WTC11 (cell line): ENCODE measurements around the gene ENTPD8. TPM values are rescaled to one million over a fixed set of nuclear protein-coding genes. Genes with fewer than 3 reads are reported as not detected.

Experiments used
- ATAC-seq: fragments of 200-7000 bp; cut with Tn5 transposase; 2 replicates; pipeline ENCODE4 v1.10.0; 2021; ENCODE audit warnings: mild to moderate bottlenecking, moderate library complexity
- CTCF ChIA-PET: fragments of 300-600 bp; sonication (Branson Sonifier 250); formaldehyde crosslinking; loops from one replicate; lab custom pipeline; 2021; ENCODE audit warnings: antibody characterized with exemption; lab: Charles Lee
- POLR2A ChIA-PET: fragments of 350-600 bp; sonication (Branson Sonifier 250); formaldehyde crosslinking; loops from one replicate; lab custom pipeline; 2021; ENCODE audit warnings: antibody characterized with exemption; lab: Charles Lee
- DNase-seq: peaks from one replicate; pipeline ENCODE4 v3.0.0; 2021; ENCODE audit warnings: low spot score
- H3K27ac Mint-ChIP-seq: 2 replicates; pipeline ENCODE4 v1.8.0; 2021; ENCODE audit warnings: mixed read lengths
- H3K27me3 Mint-ChIP-seq: 2 replicates; pipeline ENCODE4 v1.8.0; 2021; ENCODE audit warnings: low read depth, mild to moderate bottlenecking, moderate library complexity, mixed read lengths
- H3K36me3 Mint-ChIP-seq: 2 replicates; pipeline ENCODE4 v1.8.0; 2021; ENCODE audit warnings: mixed read lengths
- H3K4me1 Mint-ChIP-seq: 2 replicates; pipeline ENCODE4 v1.8.0; 2022; ENCODE audit warnings: mixed read lengths
- H3K4me3 Mint-ChIP-seq: 2 replicates; pipeline ENCODE4 v1.8.0; 2021; ENCODE audit warnings: mild to moderate bottlenecking, moderate library complexity, mixed read lengths
- H3K9me3 Mint-ChIP-seq: 2 replicates; pipeline ENCODE4 v1.8.0; 2021; ENCODE audit warnings: mixed read lengths
- CREB1 ChIP-seq: sonication (generic); formaldehyde crosslinking; IDR thresholded peaks from 2 replicates; pipeline ENCODE4 v1.8.0; 2023; ENCODE audit warnings: mild to moderate bottlenecking, missing genetic modification reagents
- CREM ChIP-seq: sonication (generic); formaldehyde crosslinking; IDR thresholded peaks from 2 replicates; pipeline ENCODE4 v1.8.1; 2022; ENCODE audit warnings: mild to moderate bottlenecking, missing genetic modification reagents, moderate library complexity
- ESRRA ChIP-seq: sonication (generic); formaldehyde crosslinking; IDR thresholded peaks from 2 replicates; pipeline ENCODE4 v1.8.1; 2022; ENCODE audit warnings: mild to moderate bottlenecking, missing genetic modification reagents, borderline replicate concordance
- FOXP1 ChIP-seq: sonication (generic); formaldehyde crosslinking; IDR thresholded peaks from 2 replicates; pipeline ENCODE4 v1.8.0; 2022; ENCODE audit warnings: missing genetic modification reagents, mild to moderate bottlenecking, moderate library complexity, borderline replicate concordance
- HMGA2 ChIP-seq: fragments of 250-450 bp; sonication (Bioruptor Pico); IDR thresholded peaks from 2 replicates; pipeline ENCODE4 v1.4.0; 2021; ENCODE audit warnings: mild to moderate bottlenecking, moderate library complexity
- NFYB ChIP-seq: sonication (generic); formaldehyde crosslinking; conservative IDR thresholded peaks from 2 replicates; pipeline ENCODE4 v1.8.0; 2022; ENCODE audit warnings: low read depth, missing genetic modification reagents
- NR3C1 ChIP-seq: sonication (generic); formaldehyde crosslinking; conservative IDR thresholded peaks from 2 replicates; pipeline ENCODE4 v1.8.1; 2023; ENCODE audit warnings: low read depth, mild to moderate bottlenecking, missing genetic modification reagents
- SOX15 ChIP-seq: fragments of 250-450 bp; sonication (Bioruptor Pico); IDR thresholded peaks from 2 replicates; pipeline ENCODE4 v1.9.0; 2021; ENCODE audit warnings: mild to moderate bottlenecking
- ZNF121 ChIP-seq: sonication (generic); formaldehyde crosslinking; IDR thresholded peaks from 2 replicates; pipeline ENCODE4 v1.8.0; 2023; ENCODE audit warnings: missing genetic modification reagents
- ZNF416 ChIP-seq: fragments of 250-450 bp; sonication (Bioruptor Pico); IDR thresholded peaks from 2 replicates; pipeline ENCODE4 v1.9.0; 2021; ENCODE audit warnings: mild to moderate bottlenecking, inconsistent platforms
- total RNA-seq: library from RNA; stranded (reverse); gene quantifications from 3 replicates; pipeline ENCODE4 v1.2.3, GENCODE V29; 2021
- TF ChIP-seq, protein P1 (sequence below): sonication (generic); formaldehyde crosslinking; IDR thresholded peaks from 2 replicates; pipeline ENCODE4 v1.8.0; 2022; ENCODE audit warnings: mild to moderate bottlenecking, missing genetic modification reagents
- TF ChIP-seq, protein P2 (sequence below): sonication (generic); formaldehyde crosslinking; IDR thresholded peaks from 2 replicates; pipeline ENCODE4 v1.8.0; 2022; ENCODE audit warnings: mild to moderate bottlenecking, missing genetic modification reagents
- TF ChIP-seq, protein P3 (sequence below): sonication (generic); formaldehyde crosslinking; IDR thresholded peaks from 2 replicates; pipeline ENCODE4 v1.8.1; 2023; ENCODE audit warnings: mild to moderate bottlenecking, missing genetic modification reagents
- TF ChIP-seq, protein P4 (sequence below): sonication (generic); formaldehyde crosslinking; IDR thresholded peaks from 2 replicates; pipeline ENCODE4 v1.8.0; 2022; ENCODE audit warnings: mild to moderate bottlenecking, missing genetic modification reagents
- TF ChIP-seq, protein P5 (sequence below): sonication (generic); formaldehyde crosslinking; IDR thresholded peaks from 2 replicates; pipeline ENCODE4 v1.8.1; 2023; ENCODE audit warnings: mild to moderate bottlenecking, missing genetic modification reagents, moderate library complexity
- TF ChIP-seq, protein P6 (sequence below): sonication (generic); formaldehyde crosslinking; IDR thresholded peaks from 2 replicates; pipeline ENCODE4 v1.8.1; 2023; ENCODE audit warnings: mild to moderate bottlenecking, missing genetic modification reagents, moderate library complexity
- TF ChIP-seq, protein P7 (sequence below): sonication (generic); formaldehyde crosslinking; IDR thresholded peaks from 2 replicates; pipeline ENCODE4 v1.8.1; 2023; ENCODE audit warnings: mild to moderate bottlenecking, missing genetic modification reagents, borderline replicate concordance

ENTPD8 gene
- total RNA-seq, 1 experiment from 2014 or later: 2.3 TPM

DNA sequence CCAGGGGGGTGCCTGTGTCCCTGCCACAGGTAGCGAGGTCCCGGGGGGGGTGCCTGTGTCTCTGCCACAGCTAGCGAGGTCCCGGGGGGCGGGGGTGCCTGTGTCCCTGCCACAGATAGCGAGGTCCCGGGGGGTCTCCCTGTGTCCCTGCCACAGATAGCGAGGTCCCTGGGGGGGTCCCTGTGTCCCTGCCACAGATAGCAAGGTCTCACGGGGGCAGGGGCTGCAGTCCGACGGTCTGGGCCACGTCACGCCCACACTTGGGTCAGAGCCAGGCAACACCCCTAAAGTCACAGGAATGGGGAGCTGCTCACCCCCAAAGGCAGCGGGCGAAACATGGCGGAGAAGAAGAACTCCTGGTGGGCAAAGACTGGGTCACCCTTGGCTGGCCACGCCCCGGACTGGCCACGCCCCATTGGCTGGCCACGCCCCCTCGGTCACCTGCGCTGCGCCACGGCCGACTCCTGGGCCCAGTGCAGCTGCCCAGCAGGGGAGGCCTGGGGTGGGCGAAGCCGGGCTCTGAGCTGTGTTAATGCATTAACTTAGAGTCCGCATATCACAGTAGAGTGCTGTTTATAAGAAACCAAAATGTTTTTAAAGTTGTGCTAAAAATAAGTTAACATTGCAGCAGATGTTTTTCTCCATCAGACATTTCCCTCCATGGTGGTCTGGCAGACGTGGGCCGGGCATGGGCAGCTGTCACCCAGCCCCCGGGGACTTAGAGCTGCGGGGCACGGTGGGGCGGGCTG lies 11.0 kb downstream of the ENTPD8 start:
- Mint-ChIP-seq H3K4me3 (no peak overlapping the region), H3K4me1 (no peaks in the 10 kb centered on the region)
- CTCF ChIA-PET: interaction anchor here (0.7 kb wide), 1 partner anchor 273 kb away, joined by 3 read pairs; no protein-coding TSS in a partner anchor
- peak; percentile 72 for DNase-seq
- TF ChIP-seq ZNF416 (CRISPR knock-in tag) (no peak), CREM (CRISPR knock-in tag) (no peak), CREB1 (CRISPR knock-in tag) (no peak), NFYB (CRISPR knock-in tag) (no peak), HMGA2 (CRISPR knock-in tag) (no peak)
- TF ChIP-seq, protein P1, sequence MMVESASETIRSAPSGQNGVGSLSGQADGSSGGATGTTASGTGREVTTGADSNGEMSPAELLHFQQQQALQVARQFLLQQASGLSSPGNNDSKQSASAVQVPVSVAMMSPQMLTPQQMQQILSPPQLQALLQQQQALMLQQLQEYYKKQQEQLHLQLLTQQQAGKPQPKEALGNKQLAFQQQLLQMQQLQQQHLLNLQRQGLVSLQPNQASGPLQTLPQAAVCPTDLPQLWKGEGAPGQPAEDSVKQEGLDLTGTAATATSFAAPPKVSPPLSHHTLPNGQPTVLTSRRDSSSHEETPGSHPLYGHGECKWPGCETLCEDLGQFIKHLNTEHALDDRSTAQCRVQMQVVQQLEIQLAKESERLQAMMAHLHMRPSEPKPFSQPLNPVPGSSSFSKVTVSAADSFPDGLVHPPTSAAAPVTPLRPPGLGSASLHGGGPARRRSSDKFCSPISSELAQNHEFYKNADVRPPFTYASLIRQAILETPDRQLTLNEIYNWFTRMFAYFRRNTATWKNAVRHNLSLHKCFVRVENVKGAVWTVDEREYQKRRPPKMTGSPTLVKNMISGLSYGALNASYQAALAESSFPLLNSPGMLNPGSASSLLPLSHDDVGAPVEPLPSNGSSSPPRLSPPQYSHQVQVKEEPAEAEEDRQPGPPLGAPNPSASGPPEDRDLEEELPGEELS (CRISPR knock-in tag): no peak
- TF ChIP-seq, all 79 proteins: peak for 0
- Mint-ChIP-seq H3K36me3 (no peaks in the 10 kb centered on the region), H3K27me3 (no peaks in the 10 kb centered on the region), H3K27ac (no peak overlapping the region), H3K9me3 (no peaks in the 10 kb centered on the region)
- ATAC-seq: peak; percentile 69
- POLR2A ChIA-PET: interaction anchor here (0.6 kb wide), 1 partner anchor 32 kb away, joined by 5 read pairs; no protein-coding TSS in a partner anchor

DNA sequence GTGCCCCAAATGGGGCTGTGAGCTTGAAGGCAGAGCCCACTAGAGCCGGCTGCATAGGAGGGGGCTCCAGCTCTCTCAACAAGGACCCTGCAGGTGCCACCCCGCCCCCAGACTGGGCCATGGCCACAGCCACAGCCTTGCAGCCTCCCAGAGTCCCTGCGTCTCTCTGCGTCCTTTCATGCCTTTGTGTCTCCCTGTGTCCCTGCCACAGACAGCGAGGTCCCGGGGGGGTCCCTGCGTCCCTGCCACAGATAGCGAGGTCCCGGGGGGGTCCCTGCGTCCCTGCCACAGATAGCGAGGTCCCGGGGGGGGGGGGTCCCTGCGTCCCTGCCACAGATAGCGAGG lies 11.6 kb downstream of the ENTPD8 start:
- Mint-ChIP-seq H3K4me3 (no peak overlapping the region), H3K4me1 (no peaks in the 10 kb centered on the region), H3K9me3 (no peaks in the 10 kb centered on the region), H3K36me3 (no peaks in the 10 kb centered on the region), H3K27ac (no peak overlapping the region)
- DNase-seq (no peak), ATAC-seq (no peak)
- POLR2A ChIA-PET: interaction anchor here (0.6 kb wide), 1 partner anchor 32 kb away, joined by 5 read pairs; no protein-coding TSS in a partner anchor
- CTCF ChIA-PET: interaction anchor here (0.5 to 1.0 kb wide), 2 partner anchors 143 to 144 kb away, joined by 3 to 4 read pairs; no protein-coding TSS in a partner anchor
- no peak for TF ChIP-seq ESRRA
- TF ChIP-seq, protein P2, sequence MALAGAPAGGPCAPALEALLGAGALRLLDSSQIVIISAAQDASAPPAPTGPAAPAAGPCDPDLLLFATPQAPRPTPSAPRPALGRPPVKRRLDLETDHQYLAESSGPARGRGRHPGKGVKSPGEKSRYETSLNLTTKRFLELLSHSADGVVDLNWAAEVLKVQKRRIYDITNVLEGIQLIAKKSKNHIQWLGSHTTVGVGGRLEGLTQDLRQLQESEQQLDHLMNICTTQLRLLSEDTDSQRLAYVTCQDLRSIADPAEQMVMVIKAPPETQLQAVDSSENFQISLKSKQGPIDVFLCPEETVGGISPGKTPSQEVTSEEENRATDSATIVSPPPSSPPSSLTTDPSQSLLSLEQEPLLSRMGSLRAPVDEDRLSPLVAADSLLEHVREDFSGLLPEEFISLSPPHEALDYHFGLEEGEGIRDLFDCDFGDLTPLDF (CRISPR knock-in tag): no peak
- TF ChIP-seq, protein P3, sequence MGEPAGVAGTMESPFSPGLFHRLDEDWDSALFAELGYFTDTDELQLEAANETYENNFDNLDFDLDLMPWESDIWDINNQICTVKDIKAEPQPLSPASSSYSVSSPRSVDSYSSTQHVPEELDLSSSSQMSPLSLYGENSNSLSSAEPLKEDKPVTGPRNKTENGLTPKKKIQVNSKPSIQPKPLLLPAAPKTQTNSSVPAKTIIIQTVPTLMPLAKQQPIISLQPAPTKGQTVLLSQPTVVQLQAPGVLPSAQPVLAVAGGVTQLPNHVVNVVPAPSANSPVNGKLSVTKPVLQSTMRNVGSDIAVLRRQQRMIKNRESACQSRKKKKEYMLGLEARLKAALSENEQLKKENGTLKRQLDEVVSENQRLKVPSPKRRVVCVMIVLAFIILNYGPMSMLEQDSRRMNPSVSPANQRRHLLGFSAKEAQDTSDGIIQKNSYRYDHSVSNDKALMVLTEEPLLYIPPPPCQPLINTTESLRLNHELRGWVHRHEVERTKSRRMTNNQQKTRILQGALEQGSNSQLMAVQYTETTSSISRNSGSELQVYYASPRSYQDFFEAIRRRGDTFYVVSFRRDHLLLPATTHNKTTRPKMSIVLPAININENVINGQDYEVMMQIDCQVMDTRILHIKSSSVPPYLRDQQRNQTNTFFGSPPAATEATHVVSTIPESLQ (CRISPR knock-in tag): no peak
- TF ChIP-seq FOXP1 (CRISPR knock-in tag): no peak
- TF ChIP-seq, protein P4, sequence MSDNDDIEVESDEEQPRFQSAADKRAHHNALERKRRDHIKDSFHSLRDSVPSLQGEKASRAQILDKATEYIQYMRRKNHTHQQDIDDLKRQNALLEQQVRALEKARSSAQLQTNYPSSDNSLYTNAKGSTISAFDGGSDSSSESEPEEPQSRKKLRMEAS (CRISPR knock-in tag): no peak
- TF ChIP-seq, all 79 proteins: peak for 0
- no peaks in the 10 kb centered on the region; the same call in 1 of the 2 replicates for H3K27me3 Mint-ChIP-seq

DNA sequence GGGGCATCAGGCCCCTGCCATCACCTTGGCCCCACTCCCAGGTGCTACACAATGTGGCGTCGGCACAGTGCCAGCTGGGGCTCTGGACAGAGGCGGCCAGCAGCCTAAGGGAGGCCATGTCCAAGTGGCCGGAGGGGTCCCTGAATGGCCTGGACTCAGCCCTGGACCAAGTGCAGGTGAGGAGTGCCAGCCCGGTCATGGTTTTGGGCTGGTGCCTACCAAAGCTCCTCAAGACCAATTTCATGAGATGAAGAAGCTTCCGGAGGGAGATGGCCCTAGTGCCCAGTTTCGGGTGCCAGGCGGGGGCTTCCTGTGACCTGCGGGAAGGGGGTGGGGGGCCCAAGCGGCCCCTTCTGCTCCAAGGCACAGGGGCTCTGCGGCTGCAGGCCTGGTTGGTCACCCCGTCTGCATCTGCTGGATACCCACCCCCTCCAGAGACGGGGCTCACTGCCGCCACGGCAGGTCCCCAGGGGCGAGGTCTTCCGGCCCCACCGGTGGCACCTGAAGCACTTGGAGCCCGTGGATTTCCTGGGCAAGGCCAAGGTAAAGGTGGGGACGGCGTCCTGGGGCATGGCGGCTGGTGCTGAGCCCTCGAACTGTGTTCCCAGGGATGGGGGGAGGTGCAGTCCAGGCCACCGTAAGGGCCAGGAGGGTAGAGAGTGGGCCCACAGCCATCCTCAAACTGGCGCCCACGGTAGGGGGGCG lies 12.2 kb downstream of the ENTPD8 start:
- Mint-ChIP-seq H3K4me1 (no peaks in the 10 kb centered on the region), H3K36me3 (no peaks in the 10 kb centered on the region), H3K27ac (no peak overlapping the region), H3K9me3 (no peaks in the 10 kb centered on the region), H3K27me3 (no peaks in the 10 kb centered on the region; the same call in 1 of the 2 replicates), H3K4me3 (no peak overlapping the region)
- ChIA-PET CTCF (interaction anchor here (0.5 to 1.5 kb wide), 3 partner anchors 15 to 143 kb away, joined by 3 to 4 read pairs (median 3); no protein-coding TSS in a partner anchor), POLR2A (no interaction called here)
- DNase-seq: no peak
- no peak for ATAC-seq
- TF ChIP-seq, protein P5, sequence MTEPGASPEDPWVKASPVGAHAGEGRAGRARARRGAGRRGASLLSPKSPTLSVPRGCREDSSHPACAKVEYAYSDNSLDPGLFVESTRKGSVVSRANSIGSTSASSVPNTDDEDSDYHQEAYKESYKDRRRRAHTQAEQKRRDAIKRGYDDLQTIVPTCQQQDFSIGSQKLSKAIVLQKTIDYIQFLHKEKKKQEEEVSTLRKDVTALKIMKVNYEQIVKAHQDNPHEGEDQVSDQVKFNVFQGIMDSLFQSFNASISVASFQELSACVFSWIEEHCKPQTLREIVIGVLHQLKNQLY (CRISPR knock-in tag): no peak
- TF ChIP-seq, protein P6, sequence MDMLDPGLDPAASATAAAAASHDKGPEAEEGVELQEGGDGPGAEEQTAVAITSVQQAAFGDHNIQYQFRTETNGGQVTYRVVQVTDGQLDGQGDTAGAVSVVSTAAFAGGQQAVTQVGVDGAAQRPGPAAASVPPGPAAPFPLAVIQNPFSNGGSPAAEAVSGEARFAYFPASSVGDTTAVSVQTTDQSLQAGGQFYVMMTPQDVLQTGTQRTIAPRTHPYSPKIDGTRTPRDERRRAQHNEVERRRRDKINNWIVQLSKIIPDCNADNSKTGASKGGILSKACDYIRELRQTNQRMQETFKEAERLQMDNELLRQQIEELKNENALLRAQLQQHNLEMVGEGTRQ (CRISPR knock-in tag): no peak
- TF ChIP-seq, protein P7, sequence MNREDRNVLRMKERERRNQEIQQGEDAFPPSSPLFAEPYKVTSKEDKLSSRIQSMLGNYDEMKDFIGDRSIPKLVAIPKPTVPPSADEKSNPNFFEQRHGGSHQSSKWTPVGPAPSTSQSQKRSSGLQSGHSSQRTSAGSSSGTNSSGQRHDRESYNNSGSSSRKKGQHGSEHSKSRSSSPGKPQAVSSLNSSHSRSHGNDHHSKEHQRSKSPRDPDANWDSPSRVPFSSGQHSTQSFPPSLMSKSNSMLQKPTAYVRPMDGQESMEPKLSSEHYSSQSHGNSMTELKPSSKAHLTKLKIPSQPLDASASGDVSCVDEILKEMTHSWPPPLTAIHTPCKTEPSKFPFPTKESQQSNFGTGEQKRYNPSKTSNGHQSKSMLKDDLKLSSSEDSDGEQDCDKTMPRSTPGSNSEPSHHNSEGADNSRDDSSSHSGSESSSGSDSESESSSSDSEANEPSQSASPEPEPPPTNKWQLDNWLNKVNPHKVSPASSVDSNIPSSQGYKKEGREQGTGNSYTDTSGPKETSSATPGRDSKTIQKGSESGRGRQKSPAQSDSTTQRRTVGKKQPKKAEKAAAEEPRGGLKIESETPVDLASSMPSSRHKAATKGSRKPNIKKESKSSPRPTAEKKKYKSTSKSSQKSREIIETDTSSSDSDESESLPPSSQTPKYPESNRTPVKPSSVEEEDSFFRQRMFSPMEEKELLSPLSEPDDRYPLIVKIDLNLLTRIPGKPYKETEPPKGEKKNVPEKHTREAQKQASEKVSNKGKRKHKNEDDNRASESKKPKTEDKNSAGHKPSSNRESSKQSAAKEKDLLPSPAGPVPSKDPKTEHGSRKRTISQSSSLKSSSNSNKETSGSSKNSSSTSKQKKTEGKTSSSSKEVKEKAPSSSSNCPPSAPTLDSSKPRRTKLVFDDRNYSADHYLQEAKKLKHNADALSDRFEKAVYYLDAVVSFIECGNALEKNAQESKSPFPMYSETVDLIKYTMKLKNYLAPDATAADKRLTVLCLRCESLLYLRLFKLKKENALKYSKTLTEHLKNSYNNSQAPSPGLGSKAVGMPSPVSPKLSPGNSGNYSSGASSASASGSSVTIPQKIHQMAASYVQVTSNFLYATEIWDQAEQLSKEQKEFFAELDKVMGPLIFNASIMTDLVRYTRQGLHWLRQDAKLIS (CRISPR knock-in tag): no peak
- no peak for TF ChIP-seq NR3C1 (CRISPR knock-in tag)
- no peak for TF ChIP-seq ZNF121 (CRISPR knock-in tag)
- TF ChIP-seq SOX15 (CRISPR knock-in tag): no peak
